ENCODE data around the gene SYNE2. TPM values are rescaled to one million over a fixed set of nuclear protein-coding genes. Genes with fewer than 3 reads are reported as not detected.

Gene SYNE2
- total and polyA plus RNA-seq, 2 donors (not counting 3 experiments of a cell fraction or from before 2014, with no cell fraction given) = 16.0 to 53.7 TPM

DNA sequence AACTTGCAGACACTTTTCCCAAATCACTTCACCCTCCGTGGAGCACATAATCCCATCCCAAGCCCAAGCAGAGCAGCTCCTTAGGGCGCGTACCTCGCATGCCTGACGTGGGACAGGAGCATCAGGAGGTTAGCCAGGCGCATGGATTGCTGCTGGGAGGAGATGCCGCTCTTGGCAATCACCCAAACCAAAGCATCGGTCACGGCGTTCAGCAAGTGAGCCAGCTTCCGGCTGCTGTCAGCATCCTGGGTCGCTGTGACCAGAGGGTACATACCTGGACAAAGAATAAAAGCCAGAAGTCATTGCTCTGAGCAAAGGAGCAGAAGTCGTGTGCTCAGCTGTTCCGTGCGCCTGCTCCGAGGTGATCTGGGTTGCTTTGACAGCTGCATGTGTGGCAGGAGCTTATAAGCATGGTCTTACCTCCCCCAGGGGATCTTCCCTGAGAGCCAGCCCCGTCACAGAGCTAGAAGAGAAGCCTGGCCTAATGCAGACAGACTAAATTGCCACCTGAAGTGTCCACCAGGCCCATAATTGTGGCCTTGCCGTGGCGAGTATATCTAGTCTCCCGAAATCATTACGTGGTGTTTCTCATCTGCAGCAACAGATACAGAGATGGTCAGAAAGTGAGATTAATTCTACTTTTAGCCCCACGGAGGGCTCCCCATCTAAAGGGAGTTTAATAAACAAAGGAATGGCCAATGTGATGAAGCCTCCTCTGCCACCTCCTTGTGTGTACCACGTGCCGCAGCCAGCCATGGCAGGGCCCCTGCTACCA lies 382.3 kb downstream of the SYNE2 start:
- H3K4me1 ChIP-seq (ENCODE audit: control insufficient read depth, extremely low read depth, insufficient read depth, low read length) = peaks cover 24% of the 10 kb centered on the region
- H3K79me2 ChIP-seq (ENCODE audit: control insufficient read depth, insufficient read depth, low read length) = no peaks in the 10 kb centered on the region
- no peak overlapping the region for H3K27ac ChIP-seq (ENCODE audit: insufficient read depth, low read depth, low read length)
- FAIRE-seq (no peak), DNase-seq (ENCODE audit: low read depth, low spot score) (no peak)
- dilution Hi-C loops (cut with MboI; ENCODE audit: extremely low pct_ligation_motif_present, low sequenced_read_pairs) (no loop called here), intact Hi-C loops (cut with micrococcal nuclease) (no loop called here)
- H3K9me1 ChIP-seq (replicated peaks; ENCODE audit: control insufficient read depth, extremely low read depth, insufficient read depth, low read length) = no peaks in the 10 kb centered on the region
- CTCF ChIA-PET = interaction anchor here (0.8 to 1.0 kb wide), 3 partner anchors 8 to 225 kb away, joined by 3 read pairs; no protein-coding TSS in a partner anchor
- no peak for TF ChIP-seq MYC (IDR thresholded peaks at IDR 0.05; ENCODE audit: low read depth, low read length)
- TF ChIP-seq JUN (IDR thresholded peaks at IDR 0.05; ENCODE audit: borderline replicate concordance, insufficient read depth, insufficient read length, low read depth) = no peak
- TF ChIP-seq GATA2 (IDR thresholded peaks at IDR 0.05; ENCODE audit: insufficient read depth, insufficient read length, low read depth, low read length) = no peak
- TF ChIP-seq EZH2 (IDR thresholded peaks at IDR 0.05; ENCODE audit: borderline replicate concordance, low read depth, low read length, severe bottlenecking) = no peak
- TF ChIP-seq, protein P1, sequence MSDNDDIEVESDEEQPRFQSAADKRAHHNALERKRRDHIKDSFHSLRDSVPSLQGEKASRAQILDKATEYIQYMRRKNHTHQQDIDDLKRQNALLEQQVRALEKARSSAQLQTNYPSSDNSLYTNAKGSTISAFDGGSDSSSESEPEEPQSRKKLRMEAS (IDR thresholded peaks at IDR 0.05; ENCODE audit: insufficient read depth, insufficient read length) = no peak
- TF ChIP-seq POLR2AphosphoS5 (IDR thresholded peaks at IDR 0.05; ENCODE audit: insufficient read depth, low read depth, low read length) = no peak
- no peak for TF ChIP-seq POLR2A (IDR thresholded peaks at IDR 0.05; ENCODE audit: low read depth, low read length)
- no peak for TF ChIP-seq FOS (IDR thresholded peaks at IDR 0.05; ENCODE audit: borderline replicate concordance, insufficient read depth, low read length)
- TF ChIP-seq, protein P2, sequence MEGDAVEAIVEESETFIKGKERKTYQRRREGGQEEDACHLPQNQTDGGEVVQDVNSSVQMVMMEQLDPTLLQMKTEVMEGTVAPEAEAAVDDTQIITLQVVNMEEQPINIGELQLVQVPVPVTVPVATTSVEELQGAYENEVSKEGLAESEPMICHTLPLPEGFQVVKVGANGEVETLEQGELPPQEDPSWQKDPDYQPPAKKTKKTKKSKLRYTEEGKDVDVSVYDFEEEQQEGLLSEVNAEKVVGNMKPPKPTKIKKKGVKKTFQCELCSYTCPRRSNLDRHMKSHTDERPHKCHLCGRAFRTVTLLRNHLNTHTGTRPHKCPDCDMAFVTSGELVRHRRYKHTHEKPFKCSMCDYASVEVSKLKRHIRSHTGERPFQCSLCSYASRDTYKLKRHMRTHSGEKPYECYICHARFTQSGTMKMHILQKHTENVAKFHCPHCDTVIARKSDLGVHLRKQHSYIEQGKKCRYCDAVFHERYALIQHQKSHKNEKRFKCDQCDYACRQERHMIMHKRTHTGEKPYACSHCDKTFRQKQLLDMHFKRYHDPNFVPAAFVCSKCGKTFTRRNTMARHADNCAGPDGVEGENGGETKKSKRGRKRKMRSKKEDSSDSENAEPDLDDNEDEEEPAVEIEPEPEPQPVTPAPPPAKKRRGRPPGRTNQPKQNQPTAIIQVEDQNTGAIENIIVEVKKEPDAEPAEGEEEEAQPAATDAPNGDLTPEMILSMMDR (IDR thresholded peaks at IDR 0.05; ENCODE audit: extremely low read depth in 1 of 2, insufficient read depth in 1 of 2, low read depth in 1 of 2, low read length in 2 of 2) = no peak
- no peaks in the 10 kb centered on the region for H3K27me3 ChIP-seq (ENCODE audit: control insufficient read depth in 2 of 2, insufficient read depth in 2 of 2, low read length in 2 of 2)
- no peak overlapping the region for H2AFZ ChIP-seq (ENCODE audit: low read depth, low read length)
- POLR2A ChIA-PET = no interaction called here
- H3K4me3 ChIP-seq (replicated peaks in 1 of 3; ENCODE audit: insufficient read depth in 1 of 3, low read depth in 1 of 3, low read length in 3 of 3) = no peak overlapping the region
- H3K36me3 ChIP-seq (ENCODE audit: control insufficient read depth in 2 of 2, extremely low read depth in 1 of 2, insufficient read depth in 2 of 2, low read length in 2 of 2) = no peaks in the 10 kb centered on the region
- H3K4me2 ChIP-seq (ENCODE audit: insufficient read depth, low read length) = no peak overlapping the region
- no peak overlapping the region for H3K9ac ChIP-seq (replicated peaks; ENCODE audit: extremely low read depth, insufficient read depth, low read length)
- H3K9me3 ChIP-seq (replicated peaks; ENCODE audit: control insufficient read depth, insufficient read depth, low read length) = no peaks in the 10 kb centered on the region
- H4K20me1 ChIP-seq (replicated peaks; ENCODE audit: control insufficient read depth, extremely low read depth, insufficient read depth, low read length) = no peaks in the 10 kb centered on the region
- BruUV-seq (replicated peaks) = no TSS peak

All from endothelial cell of umbilical vein (primary cell).